Activated T-cell treated with anti-CD3 and anti-CD28 coated beads, Interleukin-2, amount 50 U/mL, for 72 hours (primary cell): ENCODE data around the gene LRRN1. TPM values are rescaled to one million over a fixed set of nuclear protein-coding genes. Genes with fewer than 3 reads are reported as not detected.
A peak's percentile ranks its signal among the peaks of the same experiment; 100 is the strongest.
"Not testable (repeated sequence)": the region's sequence is repeated elsewhere in the genome, so short reads cannot be mapped to it uniquely, and the experiment has no call there.

Source experiments
- ATAC-seq, 2 donors: fragments of 150-1000 bp; cut with Tn5 transposase; replicated peaks in 1 of 2; 2 replicates each; pipeline ENCODE4 v1.10.0; 2021; ENCODE audit warnings: moderate library complexity in 2 of 2, mild to moderate bottlenecking in 1 of 2
- DNase-seq, 2 donors: peaks; one replicate each; pipeline ENCODE4 v3.0.0; 2021 to 2022; ENCODE audit warnings: mixed read lengths in 1 of 2
- H3K27ac Mint-ChIP-seq: one replicate; pipeline ENCODE4 v1.8.0; 2022; ENCODE audit warnings: mild to moderate bottlenecking, moderate library complexity, mixed read lengths
- H3K27me3 Mint-ChIP-seq: one replicate; pipeline ENCODE4 v1.8.0; 2022; ENCODE audit warnings: low read depth, mixed read lengths
- H3K36me3 Mint-ChIP-seq, 2 donors: one replicate each; pipeline ENCODE4 v1.8.0; 2022; ENCODE audit warnings: mixed read lengths in 2 of 2, mild to moderate bottlenecking in 1 of 2; ENCODE audit not compliant: insufficient read depth in 2 of 2
- H3K4me1 Mint-ChIP-seq: one replicate; pipeline ENCODE4 v1.8.0; 2022; ENCODE audit warnings: low read depth, mixed read lengths
- H3K4me3 Mint-ChIP-seq, 2 donors: one replicate each; pipeline ENCODE4 v1.8.0; 2022; ENCODE audit warnings: mild to moderate bottlenecking in 2 of 2, mixed read lengths in 2 of 2, moderate library complexity in 2 of 2
- H3K9me3 Mint-ChIP-seq, 2 donors: one replicate each; pipeline ENCODE4 v1.8.0; 2022; ENCODE audit warnings: mixed read lengths in 2 of 2
- total RNA-seq, 2 donors: library from RNA; stranded (reverse); gene quantifications; one replicate each; pipeline ENCODE4 v1.2.3, GENCODE V29; 2022

The LRRN1 gene
- total RNA-seq, 2 donors from 2014 or later = 0.58 to 2.6 TPM

GRCh38 chr3:3821777-3822176, 22.5 kb downstream of the LRRN1 start:
- no peaks in the 10 kb centered on the region for H3K27me3 Mint-ChIP-seq
- no peaks in the 10 kb centered on the region for H3K36me3 Mint-ChIP-seq
- no peak for ATAC-seq
- H3K4me3 Mint-ChIP-seq = no peak overlapping the region
- H3K9me3 Mint-ChIP-seq = no peaks in the 10 kb centered on the region
- H3K4me1 Mint-ChIP-seq = no peaks in the 10 kb centered on the region
- H3K27ac Mint-ChIP-seq = no peak overlapping the region
- DNase-seq = no peak

DNA sequence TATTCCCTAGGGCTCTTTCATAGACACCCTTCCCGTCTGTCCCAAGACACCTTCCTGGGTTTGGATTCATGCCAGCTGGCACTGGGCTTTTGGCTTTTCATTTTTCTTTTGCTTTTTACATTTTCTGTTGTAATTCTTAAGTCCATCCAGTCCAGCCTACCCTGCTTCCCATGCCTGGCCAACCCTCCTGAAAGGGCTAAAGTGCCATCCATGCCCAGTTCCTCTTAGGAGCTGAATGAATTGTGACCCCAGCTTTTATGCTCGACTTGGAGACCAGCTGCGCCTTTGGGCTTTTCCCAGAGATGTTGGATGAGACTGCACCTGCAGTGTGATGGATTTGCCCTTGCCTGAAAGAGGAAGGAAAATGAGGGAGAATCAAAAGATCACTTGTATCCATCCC, 25.8 kb downstream of the LRRN1 start:
- H3K36me3 Mint-ChIP-seq = no peaks in the 10 kb centered on the region

GRCh38 chr3:3826521-3826920, 27.3 kb downstream of the LRRN1 start:
- Mint-ChIP-seq H3K4me1 (no peaks in the 10 kb centered on the region), H3K4me3 (no peak overlapping the region), H3K27ac (no peak overlapping the region), H3K36me3 (no peaks in the 10 kb centered on the region), H3K27me3 (no peaks in the 10 kb centered on the region), H3K9me3 (peaks cover 0 to 2% of the 10 kb centered on the region in 2 donors)
- DNase-seq = no peak
- ATAC-seq = no peak

More for the DNA sequence above, 25.8 kb downstream of the LRRN1 start:
- no peak overlapping the region for H3K4me3 Mint-ChIP-seq
- no peaks in the 10 kb centered on the region for H3K9me3 Mint-ChIP-seq
- no peaks in the 10 kb centered on the region for H3K4me1 Mint-ChIP-seq
- no peak overlapping the region for H3K27ac Mint-ChIP-seq
- DNase-seq (no peak), ATAC-seq (no peak)
- H3K27me3 Mint-ChIP-seq = no peaks in the 10 kb centered on the region

DNA sequence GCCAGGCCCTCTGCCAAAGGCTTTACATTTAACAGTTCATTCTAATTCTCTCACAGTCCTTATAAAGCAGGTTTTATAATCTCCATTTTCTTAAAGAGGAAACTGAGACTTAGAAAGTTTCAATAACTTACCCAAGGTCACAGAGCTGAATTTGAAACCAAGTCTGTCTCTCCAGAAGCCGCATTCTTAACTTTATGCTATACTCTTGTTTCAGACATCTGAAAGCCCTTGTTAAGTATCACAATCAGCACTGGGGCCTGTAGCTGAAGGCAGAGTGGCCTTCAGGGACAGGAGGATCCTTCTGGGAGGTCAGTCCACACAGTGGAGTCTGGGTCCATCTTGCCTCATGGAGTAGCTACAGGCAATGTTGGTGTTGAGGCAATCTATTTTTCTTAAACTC, 27.9 kb downstream of the LRRN1 start:
- Mint-ChIP-seq H3K27ac (no peak overlapping the region), H3K36me3 (no peaks in the 10 kb centered on the region), H3K27me3 (no peaks in the 10 kb centered on the region), H3K4me1 (no peaks in the 10 kb centered on the region), H3K4me3 (no peak overlapping the region), H3K9me3 (peaks cover 0 to 2% of the 10 kb centered on the region in 2 donors)
- DNase-seq (no peak), ATAC-seq (no peak)

DNA sequence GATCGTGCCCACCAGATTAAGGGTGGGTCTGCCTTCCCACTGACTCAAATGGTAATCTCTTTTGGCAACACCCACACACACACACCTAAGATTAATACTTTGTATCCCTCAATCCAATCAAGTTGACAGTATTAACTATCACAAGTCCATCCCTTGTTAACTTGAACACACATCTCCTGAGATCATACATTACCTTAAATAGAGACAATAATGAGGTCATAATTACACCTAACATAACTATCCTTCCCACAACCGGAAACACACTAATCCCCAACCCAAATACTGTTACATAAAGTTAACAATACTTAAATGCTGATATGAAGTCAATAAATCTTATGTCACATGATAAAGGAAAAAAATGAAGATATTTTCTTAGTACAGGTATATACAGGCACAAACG, 29.2 kb downstream of the LRRN1 start:
- H3K4me1 Mint-ChIP-seq, H3K36me3 Mint-ChIP-seq, H3K27me3 Mint-ChIP-seq, H3K4me3 Mint-ChIP-seq, H3K27ac Mint-ChIP-seq, DNase-seq, ATAC-seq, H3K9me3 Mint-ChIP-seq: not testable (repeated sequence)

GRCh38 chr3:3836845-3837244, 37.6 kb downstream of the LRRN1 start:
- peaks cover 4 to 8% of the 10 kb centered on the region in 2 donors for H3K9me3 Mint-ChIP-seq

GRCh38 chr3:3842356-3842755, 43.1 kb downstream of the LRRN1 start:
- H3K36me3 Mint-ChIP-seq = no peaks in the 10 kb centered on the region
- DNase-seq (no peak), ATAC-seq (no peak)
- H3K27ac Mint-ChIP-seq = no peak overlapping the region
- H3K27me3 Mint-ChIP-seq = no peaks in the 10 kb centered on the region
- no peaks in the 10 kb centered on the region for H3K4me1 Mint-ChIP-seq
- peaks cover 2 to 3% of the 10 kb centered on the region in 2 donors for H3K9me3 Mint-ChIP-seq
- no peak overlapping the region for H3K4me3 Mint-ChIP-seq

More at GRCh38 chr3:3836845-3837244, 37.6 kb downstream of the LRRN1 start:
- H3K4me3 Mint-ChIP-seq = no peak overlapping the region
- H3K4me1 Mint-ChIP-seq = no peaks in the 10 kb centered on the region
- no peak for ATAC-seq
- H3K36me3 Mint-ChIP-seq = no peaks in the 10 kb centered on the region
- H3K27me3 Mint-ChIP-seq = no peaks in the 10 kb centered on the region
- DNase-seq = no peak
- no peak overlapping the region for H3K27ac Mint-ChIP-seq

- peaks cover 5% of the 10 kb centered on the region for H3K4me1 Mint-ChIP-seq
- H3K27ac Mint-ChIP-seq = no peak overlapping the region
- H3K9me3 Mint-ChIP-seq = no peaks in the 10 kb centered on the region
- H3K27me3 Mint-ChIP-seq = no peaks in the 10 kb centered on the region
- no peak overlapping the region for H3K4me3 Mint-ChIP-seq
- no peaks in the 10 kb centered on the region for H3K36me3 Mint-ChIP-seq
- ATAC-seq (no peak), DNase-seq (no peak)
These were observed 49.0 kb downstream of the LRRN1 start for GRCh38 chr3:3847994-3848922.

DNA sequence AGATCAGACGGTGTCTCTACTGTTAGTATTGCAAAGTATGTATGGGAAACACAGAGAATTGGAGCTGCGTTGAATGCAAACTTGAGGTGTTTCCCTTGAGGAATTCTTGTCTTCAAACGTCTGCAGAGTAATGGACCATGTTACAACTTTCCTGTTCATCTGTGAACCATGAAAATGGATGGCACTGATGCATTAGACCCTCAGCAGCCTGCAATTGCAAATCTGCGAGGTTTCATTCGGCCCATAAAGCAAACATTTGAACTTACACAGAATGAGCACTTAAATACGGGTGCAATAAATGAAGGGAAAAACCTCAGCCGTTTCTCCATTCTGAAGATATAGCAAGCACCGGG, 49.7 kb downstream of the LRRN1 start:
- no peaks in the 10 kb centered on the region for H3K9me3 Mint-ChIP-seq
- no peak for DNase-seq
- no peaks in the 10 kb centered on the region for H3K36me3 Mint-ChIP-seq
- H3K4me3 Mint-ChIP-seq = no peak overlapping the region
- peaks cover 5% of the 10 kb centered on the region for H3K4me1 Mint-ChIP-seq
- no peak overlapping the region for H3K27ac Mint-ChIP-seq
- ATAC-seq = no peak
- no peaks in the 10 kb centered on the region for H3K27me3 Mint-ChIP-seq

DNA sequence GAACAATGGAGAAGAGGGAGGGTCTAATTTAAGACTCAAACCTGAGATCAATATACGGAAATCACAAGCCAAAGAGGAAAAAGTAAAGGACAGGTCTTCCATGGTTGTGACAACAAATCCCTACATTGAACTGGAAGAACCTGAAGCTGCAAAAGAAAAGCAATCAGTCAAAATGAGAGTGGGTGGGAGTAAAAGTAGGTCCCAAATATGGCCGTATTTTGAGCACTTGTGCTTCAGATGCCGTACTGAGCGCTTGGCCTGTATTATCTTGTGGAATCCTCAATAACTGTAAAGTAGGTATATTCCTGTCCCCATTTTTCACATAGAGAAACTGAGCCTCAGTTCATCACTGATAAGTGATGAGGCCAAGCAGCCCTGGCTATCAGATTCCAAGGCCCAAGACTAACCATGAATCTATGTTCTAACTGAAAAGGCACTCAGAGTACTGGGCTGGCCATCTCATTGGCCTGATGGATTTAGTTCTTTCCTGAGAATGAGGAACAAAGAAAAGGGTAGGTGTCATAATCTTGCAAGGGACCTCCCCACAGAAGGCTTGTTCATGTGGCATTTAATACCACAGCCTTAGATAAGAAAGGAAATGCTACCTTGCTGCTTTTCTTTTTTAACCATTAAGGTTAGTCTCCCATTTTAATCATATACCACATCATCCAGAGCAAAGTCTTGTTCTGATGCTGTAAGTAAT, 52.5 kb downstream of the LRRN1 start:
- no peak overlapping the region for H3K27ac Mint-ChIP-seq
- H3K27me3 Mint-ChIP-seq = no peaks in the 10 kb centered on the region
- ATAC-seq = peak; percentile 15 to 45
- H3K9me3 Mint-ChIP-seq = no peaks in the 10 kb centered on the region
- no peak overlapping the region for H3K4me3 Mint-ChIP-seq
- no peak for DNase-seq
- no peaks in the 10 kb centered on the region for H3K36me3 Mint-ChIP-seq
- H3K4me1 Mint-ChIP-seq = peaks cover 5% of the 10 kb centered on the region

- Mint-ChIP-seq H3K36me3 (no peaks in the 10 kb centered on the region), H3K4me1 (peaks cover 5% of the 10 kb centered on the region), H3K27ac (no peak overlapping the region), H3K4me3 (no peak overlapping the region), H3K27me3 (no peaks in the 10 kb centered on the region), H3K9me3 (no peaks in the 10 kb centered on the region)
- DNase-seq = no peak
- ATAC-seq = no peak
These were observed 54.3 kb downstream of the LRRN1 start for GRCh38 chr3:3853544-3853943.

DNA sequence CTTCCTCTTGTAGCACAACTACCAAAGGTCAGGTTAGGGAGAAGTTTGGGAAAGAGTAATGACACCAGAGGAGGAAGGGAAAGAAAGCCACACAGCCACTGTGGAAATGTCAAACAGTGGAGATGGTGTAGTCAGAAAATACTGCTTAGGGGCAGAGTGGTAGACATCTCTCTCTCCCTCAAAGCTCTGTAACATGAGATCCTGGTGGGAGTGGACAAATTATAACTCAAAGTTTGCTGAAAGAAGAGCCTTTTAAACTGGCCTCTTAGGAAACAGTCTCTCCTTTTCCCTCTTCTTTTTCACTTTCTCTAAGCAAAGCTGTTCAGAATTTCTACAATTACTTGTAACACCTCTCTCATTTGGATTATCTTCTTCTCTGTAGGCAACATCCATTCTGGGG, 55.8 kb downstream of the LRRN1 start:
- ATAC-seq = no peak
- Mint-ChIP-seq H3K4me3 (no peak overlapping the region), H3K27ac (no peak overlapping the region), H3K36me3 (no peaks in the 10 kb centered on the region), H3K4me1 (peaks cover 5% of the 10 kb centered on the region), H3K9me3 (no peaks in the 10 kb centered on the region), H3K27me3 (no peaks in the 10 kb centered on the region)
- DNase-seq = no peak

DNA sequence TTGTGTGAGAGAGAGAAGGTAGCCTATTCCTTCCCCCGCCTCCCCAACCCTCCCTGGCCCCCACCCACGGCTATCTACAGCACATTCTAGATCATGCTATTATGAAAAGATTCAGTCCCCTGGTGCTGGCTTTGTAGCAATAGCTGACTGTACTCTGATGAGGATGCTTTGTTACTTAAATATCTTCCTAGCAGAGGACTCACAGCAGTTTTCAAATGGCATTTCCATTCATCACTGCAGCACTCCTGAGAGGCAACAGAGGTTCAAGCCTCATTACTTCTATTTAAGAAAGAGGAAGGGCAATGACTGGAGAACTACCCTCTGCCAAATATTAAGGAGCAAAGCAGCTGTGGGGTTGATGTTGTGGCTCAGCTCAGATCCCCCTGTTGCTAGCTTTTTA, 61.0 kb downstream of the LRRN1 start:
- Mint-ChIP-seq H3K4me1 (no peaks in the 10 kb centered on the region), H3K36me3 (peaks cover 0 to 4% of the 10 kb centered on the region in 2 donors), H3K27ac (no peak overlapping the region), H3K27me3 (no peaks in the 10 kb centered on the region), H3K9me3 (peaks cover 4% of the 10 kb centered on the region in 2 donors), H3K4me3 (no peak overlapping the region)
- ATAC-seq (no peak), DNase-seq (no peak)
